ENCODE results near the gene FNDC7. TPM values are rescaled to one million over a fixed set of nuclear protein-coding genes. Genes with fewer than 3 reads are reported as not detected.

Gene FNDC7
- total and polyA plus RNA-seq, 5 donors from 2014 or later: 0.20 TPM; not detected in 4

GRCh38 chr1:108717774-108718316 is 5.1 kb downstream of the FNDC7 start:
- no peak for DNase-seq
- Mint-ChIP-seq H3K4me3 (no peak overlapping the region), H3K9me3 (no peaks in the 10 kb centered on the region), H3K27me3 (peaks cover 26% of the 10 kb centered on the region), H3K27ac (no peak overlapping the region), H3K4me1 (no peaks in the 10 kb centered on the region), H3K36me3 (no peaks in the 10 kb centered on the region)
- no peak overlapping the region for H3K4me3 ChIP-seq (ENCODE audit: low read depth, low read length)
- no peak for ATAC-seq (ENCODE audit: low read depth in 2 of 2)
- H3K4me1 ChIP-seq (ENCODE audit: control insufficient read depth, insufficient read depth, low read length, poor library complexity, severe bottlenecking): no peaks in the 10 kb centered on the region
- no peaks in the 10 kb centered on the region for H3K27me3 ChIP-seq (ENCODE audit: control insufficient read depth, insufficient read depth, low read length)
- no peaks in the 10 kb centered on the region for H3K36me3 ChIP-seq (ENCODE audit: control insufficient read depth, insufficient read depth, low read length)
- H3K9me3 ChIP-seq (ENCODE audit: control insufficient read depth in 2 of 2, low read length in 2 of 2): no peaks in the 10 kb centered on the region
- no peak overlapping the region for H3K27ac ChIP-seq (ENCODE audit: insufficient read depth, low read length, poor library complexity, severe bottlenecking)

GRCh38 chr1:108718927-108719655 is 6.4 kb downstream of the FNDC7 start:
- no peak overlapping the region for H3K27ac Mint-ChIP-seq
- no peak for ATAC-seq (ENCODE audit: low read depth in 2 of 2)
- no peaks in the 10 kb centered on the region for H3K9me3 Mint-ChIP-seq
- H3K4me3 Mint-ChIP-seq: no peak overlapping the region
- no peaks in the 10 kb centered on the region for H3K36me3 Mint-ChIP-seq
- no peaks in the 10 kb centered on the region for H3K27me3 ChIP-seq (ENCODE audit: control insufficient read depth, insufficient read depth, low read length)
- H3K27me3 Mint-ChIP-seq: peaks cover 25% of the 10 kb centered on the region
- H3K27ac ChIP-seq (ENCODE audit: insufficient read depth, low read length, poor library complexity, severe bottlenecking): no peak overlapping the region
- H3K4me3 ChIP-seq (ENCODE audit: low read depth, low read length): no peak overlapping the region
- no peak for DNase-seq
- H3K4me1 Mint-ChIP-seq: no peaks in the 10 kb centered on the region
- no peaks in the 10 kb centered on the region for H3K4me1 ChIP-seq (ENCODE audit: control insufficient read depth, insufficient read depth, low read length, poor library complexity, severe bottlenecking)
- H3K36me3 ChIP-seq (ENCODE audit: control insufficient read depth, insufficient read depth, low read length): no peaks in the 10 kb centered on the region
- H3K9me3 ChIP-seq (ENCODE audit: control insufficient read depth in 2 of 2, low read length in 2 of 2): no peaks in the 10 kb centered on the region

DNA sequence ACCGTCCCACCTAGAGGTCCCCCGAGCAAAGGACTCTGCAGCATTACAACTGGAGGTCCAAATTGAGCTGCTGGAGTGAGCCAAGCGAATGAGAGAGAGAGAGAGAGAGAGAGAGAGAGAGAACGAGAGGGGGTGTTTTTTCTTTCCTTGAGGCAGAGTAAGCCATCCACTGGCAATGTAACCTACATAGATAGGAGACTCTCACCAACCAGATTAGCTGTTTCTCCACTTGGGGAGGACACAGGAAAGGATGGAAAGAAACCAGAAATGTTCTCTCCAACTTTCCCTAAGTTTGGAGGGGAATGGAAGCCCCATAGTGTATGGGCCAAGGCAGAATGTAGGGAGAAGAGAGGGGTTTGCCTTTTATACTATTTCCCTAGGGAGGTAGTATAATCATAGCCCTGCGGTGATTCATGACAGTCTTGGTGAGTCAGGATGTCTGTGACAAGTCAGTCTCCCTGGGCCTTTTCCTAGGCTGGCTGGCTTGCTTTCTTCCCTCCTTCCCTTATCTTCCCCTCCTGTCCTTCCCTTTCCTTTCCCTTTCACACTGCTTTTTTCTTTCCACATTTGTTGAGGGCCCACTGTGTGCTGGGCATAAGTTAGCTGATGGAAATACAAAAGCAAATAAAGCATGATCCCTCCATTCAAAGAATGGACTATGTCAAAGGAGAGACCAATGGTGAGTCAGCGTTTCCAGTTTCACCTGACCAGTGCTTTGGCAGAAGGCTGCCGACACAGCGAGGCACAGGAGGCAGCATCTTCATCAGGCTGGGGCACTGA is 7.1 kb downstream of the FNDC7 start:
- Histone ChIP-seq H3K27me3 (ENCODE audit: control insufficient read depth, insufficient read depth, low read length) (no peaks in the 10 kb centered on the region), H3K4me3 (ENCODE audit: low read depth, low read length) (no peak overlapping the region), H3K4me1 (ENCODE audit: control insufficient read depth, insufficient read depth, low read length, poor library complexity, severe bottlenecking) (no peaks in the 10 kb centered on the region), H3K27ac (ENCODE audit: insufficient read depth, low read length, poor library complexity, severe bottlenecking) (no peak overlapping the region), H3K9me3 (ENCODE audit: control insufficient read depth in 2 of 2, low read length in 2 of 2) (no peaks in the 10 kb centered on the region), H3K36me3 (ENCODE audit: control insufficient read depth, insufficient read depth, low read length) (no peaks in the 10 kb centered on the region)
- Mint-ChIP-seq H3K27me3 (peaks cover 25% of the 10 kb centered on the region), H3K27ac (no peak overlapping the region), H3K36me3 (no peaks in the 10 kb centered on the region), H3K9me3 (no peaks in the 10 kb centered on the region), H3K4me3 (no peak overlapping the region), H3K4me1 (no peaks in the 10 kb centered on the region)
- DNase-seq (no peak), ATAC-seq (ENCODE audit: low read depth in 2 of 2) (no peak)

DNA sequence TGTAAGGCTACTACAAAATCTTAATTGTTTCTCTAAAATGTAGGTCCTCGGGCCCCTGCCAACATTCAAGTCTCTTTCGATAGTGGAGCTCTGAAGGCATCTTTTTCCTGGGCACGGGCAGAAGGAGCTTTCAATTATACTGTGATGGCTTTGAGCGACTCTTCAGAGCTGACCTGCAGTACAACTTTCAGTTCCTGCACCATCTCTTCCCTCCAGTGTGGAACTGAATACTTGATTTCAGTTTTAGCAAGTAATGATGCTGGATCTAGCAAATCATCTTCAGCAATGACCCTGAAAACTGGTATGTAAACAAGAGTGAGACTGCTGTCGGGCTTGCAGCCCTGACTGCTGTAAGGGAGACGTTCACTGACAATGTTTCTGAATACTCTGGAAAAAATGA is 9.6 kb downstream of the FNDC7 start:
- ATAC-seq (ENCODE audit: low read depth in 2 of 2) (no peak), DNase-seq (no peak)
- no peaks in the 10 kb centered on the region for H3K36me3 Mint-ChIP-seq

GRCh38 chr1:108725906-108726305 is 13.2 kb downstream of the FNDC7 start:
- DNase-seq (no peak), ATAC-seq (ENCODE audit: low read depth in 2 of 2) (no peak)
- H3K36me3 Mint-ChIP-seq: no peaks in the 10 kb centered on the region
- H3K4me3 Mint-ChIP-seq: no peak overlapping the region
- no peak overlapping the region for H3K27ac Mint-ChIP-seq
- Histone ChIP-seq H3K27me3 (ENCODE audit: control insufficient read depth, insufficient read depth, low read length) (peaks cover 2% of the 10 kb centered on the region), H3K9me3 (ENCODE audit: control insufficient read depth in 2 of 2, low read length in 2 of 2) (no peaks in the 10 kb centered on the region), H3K4me3 (ENCODE audit: low read depth, low read length) (no peak overlapping the region), H3K4me1 (ENCODE audit: control insufficient read depth, insufficient read depth, low read length, poor library complexity, severe bottlenecking) (no peaks in the 10 kb centered on the region), H3K36me3 (ENCODE audit: control insufficient read depth, insufficient read depth, low read length) (no peaks in the 10 kb centered on the region), H3K27ac (ENCODE audit: insufficient read depth, low read length, poor library complexity, severe bottlenecking) (no peak overlapping the region)
- no peaks in the 10 kb centered on the region for H3K4me1 Mint-ChIP-seq
- no peaks in the 10 kb centered on the region for H3K9me3 Mint-ChIP-seq
- peaks cover 26% of the 10 kb centered on the region for H3K27me3 Mint-ChIP-seq

More for the DNA sequence above, 9.6 kb downstream of the FNDC7 start:
- Histone ChIP-seq H3K27me3 (ENCODE audit: control insufficient read depth, insufficient read depth, low read length) (no peaks in the 10 kb centered on the region), H3K27ac (ENCODE audit: insufficient read depth, low read length, poor library complexity, severe bottlenecking) (no peak overlapping the region), H3K9me3 (ENCODE audit: control insufficient read depth in 2 of 2, low read length in 2 of 2) (no peaks in the 10 kb centered on the region), H3K4me1 (ENCODE audit: control insufficient read depth, insufficient read depth, low read length, poor library complexity, severe bottlenecking) (no peaks in the 10 kb centered on the region), H3K4me3 (ENCODE audit: low read depth, low read length) (no peak overlapping the region), H3K36me3 (ENCODE audit: control insufficient read depth, insufficient read depth, low read length) (no peaks in the 10 kb centered on the region)
- H3K27ac Mint-ChIP-seq: peak overlapping the region in 1 of 3 donors; percentile 70
- H3K4me1 Mint-ChIP-seq: no peaks in the 10 kb centered on the region
- H3K4me3 Mint-ChIP-seq: peak overlapping the region in 1 of 4 donors; percentile 65
- no peaks in the 10 kb centered on the region for H3K9me3 Mint-ChIP-seq
- H3K27me3 Mint-ChIP-seq: peaks cover 24% of the 10 kb centered on the region

DNA sequence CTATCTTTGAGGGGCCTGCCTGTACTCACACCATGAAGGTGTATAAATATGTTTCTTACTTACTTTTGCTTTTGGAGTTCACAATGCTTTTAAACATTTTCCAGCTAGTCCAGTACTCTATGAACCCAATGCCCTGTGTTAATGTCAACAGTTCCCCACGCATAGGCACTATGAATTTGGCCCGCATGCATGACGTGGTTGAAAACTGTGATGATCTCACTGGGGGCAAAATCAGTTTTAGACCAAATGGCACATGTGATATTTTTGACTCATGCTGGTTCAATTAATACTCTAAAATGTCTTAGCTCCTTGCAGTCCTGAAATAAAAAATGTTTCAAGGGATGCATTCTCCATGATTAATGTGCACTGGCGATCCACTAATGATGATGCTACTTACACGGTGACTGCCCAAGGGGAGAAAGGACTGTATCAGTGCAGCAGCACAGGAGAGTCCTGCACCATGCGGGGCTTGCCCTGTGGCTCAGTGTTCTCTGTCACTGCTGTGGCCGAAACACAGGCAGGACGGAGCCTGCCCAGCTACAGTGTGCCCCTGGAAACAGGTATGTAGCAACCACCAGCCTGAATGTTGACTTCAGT is 15.7 kb downstream of the FNDC7 start:
- no peak for ATAC-seq (ENCODE audit: low read depth in 2 of 2)
- H3K27me3 ChIP-seq (ENCODE audit: control insufficient read depth, insufficient read depth, low read length): peaks cover 2% of the 10 kb centered on the region
- Mint-ChIP-seq H3K4me3 (no peak overlapping the region), H3K4me1 (no peaks in the 10 kb centered on the region), H3K36me3 (no peaks in the 10 kb centered on the region), H3K9me3 (no peaks in the 10 kb centered on the region), H3K27me3 (peaks cover 20% of the 10 kb centered on the region), H3K27ac (no peak overlapping the region)
- no peak overlapping the region for H3K27ac ChIP-seq (ENCODE audit: insufficient read depth, low read length, poor library complexity, severe bottlenecking)
- H3K9me3 ChIP-seq (ENCODE audit: control insufficient read depth in 2 of 2, low read length in 2 of 2): no peaks in the 10 kb centered on the region
- no peak overlapping the region for H3K4me3 ChIP-seq (ENCODE audit: low read depth, low read length)
- H3K4me1 ChIP-seq (ENCODE audit: control insufficient read depth, insufficient read depth, low read length, poor library complexity, severe bottlenecking): no peaks in the 10 kb centered on the region
- no peak for DNase-seq
- no peaks in the 10 kb centered on the region for H3K36me3 ChIP-seq (ENCODE audit: control insufficient read depth, insufficient read depth, low read length)

GRCh38 chr1:108729481-108729880 is 16.8 kb downstream of the FNDC7 start:
- Mint-ChIP-seq H3K4me3 (no peak overlapping the region), H3K27me3 (peaks cover 21% of the 10 kb centered on the region), H3K36me3 (no peaks in the 10 kb centered on the region), H3K4me1 (no peaks in the 10 kb centered on the region), H3K27ac (no peak overlapping the region), H3K9me3 (no peaks in the 10 kb centered on the region)
- DNase-seq (no peak), ATAC-seq (ENCODE audit: low read depth in 2 of 2) (no peak)
- H3K36me3 ChIP-seq (ENCODE audit: control insufficient read depth, insufficient read depth, low read length): no peaks in the 10 kb centered on the region
- no peak overlapping the region for H3K4me3 ChIP-seq (ENCODE audit: low read depth, low read length)
- H3K9me3 ChIP-seq (ENCODE audit: control insufficient read depth in 2 of 2, low read length in 2 of 2): no peaks in the 10 kb centered on the region
- no peak overlapping the region for H3K27ac ChIP-seq (ENCODE audit: insufficient read depth, low read length, poor library complexity, severe bottlenecking)
- no peaks in the 10 kb centered on the region for H3K4me1 ChIP-seq (ENCODE audit: control insufficient read depth, insufficient read depth, low read length, poor library complexity, severe bottlenecking)
- H3K27me3 ChIP-seq (ENCODE audit: control insufficient read depth, insufficient read depth, low read length): peaks cover 2% of the 10 kb centered on the region
